ENCODE data around the gene CREBBP. TPM values are rescaled to one million over a fixed set of nuclear protein-coding genes. Genes with fewer than 3 reads are reported as not detected.

The CREBBP gene
- total and polyA plus RNA-seq, 2 donors (not counting 1 experiment from before 2014, with no cell fraction given) = 6.1 to 22.6 TPM

DNA sequence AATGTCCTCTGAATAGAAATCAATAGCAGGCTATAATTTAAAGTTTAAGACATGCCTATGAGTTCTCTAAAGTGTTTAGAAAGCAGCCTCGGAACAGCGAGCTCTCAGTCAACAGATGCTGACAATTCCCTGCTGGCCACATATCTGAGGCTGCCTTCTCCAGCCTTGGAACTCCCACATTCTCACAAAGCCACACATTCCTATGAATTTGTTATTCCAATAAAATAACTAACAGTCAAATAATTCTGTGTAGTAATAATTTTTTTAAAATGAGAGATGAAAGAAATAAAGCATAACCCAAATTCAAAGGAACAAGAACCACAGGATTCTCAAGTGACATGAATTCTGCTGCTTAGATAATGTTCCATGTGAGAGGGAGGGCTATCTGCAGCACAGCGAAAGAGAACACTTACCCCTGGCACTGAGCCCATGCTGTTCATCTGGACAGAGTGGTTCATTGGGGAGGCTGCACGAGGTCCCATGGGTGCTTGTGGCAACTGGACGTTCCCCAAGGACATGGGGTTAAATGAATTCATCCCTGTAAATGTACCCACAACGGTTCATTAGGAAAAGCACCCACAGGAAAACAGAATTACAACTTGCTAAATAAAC, 106.3 kb downstream of the CREBBP start:
- Histone ChIP-seq H3K9ac (ENCODE audit: insufficient read depth, low read length) (no peak overlapping the region), H3K4me1 (ENCODE audit: control insufficient read depth, extremely low read depth, insufficient read depth, low read length) (peaks cover 13% of the 10 kb centered on the region), H3K9me3 (ENCODE audit: control insufficient read depth, insufficient read depth, low read depth, low read length) (no peaks in the 10 kb centered on the region), H3K79me2 (ENCODE audit: control insufficient read depth, insufficient read depth, low read length) (peaks cover 2% of the 10 kb centered on the region), H3K27me3 (ENCODE audit: control insufficient read depth, insufficient read depth, low read length) (no peaks in the 10 kb centered on the region), H4K20me1 (ENCODE audit: control insufficient read depth, extremely low read depth, insufficient read depth, low read length) (no peaks in the 10 kb centered on the region), H3K36me3 (ENCODE audit: control insufficient read depth, insufficient read depth, low read length) (peaks cover 14% of the 10 kb centered on the region), H2AFZ (ENCODE audit: low read length) (no peak overlapping the region), H3K4me2 (ENCODE audit: extremely low read depth, insufficient read depth, low read length) (no peak overlapping the region), H3K4me3 (replicated peaks in 1 of 4; ENCODE audit: control extremely low read depth in 1 of 4, insufficient read depth in 1 of 4, low read depth in 3 of 4, low read length in 4 of 4) (no peak overlapping the region), H3K27ac (ENCODE audit: insufficient read depth, low read length) (no peak overlapping the region)
- TF ChIP-seq EZH2 (IDR thresholded peaks at IDR 0.05; ENCODE audit: low read length, missing control alignments) = no peak
- TF ChIP-seq, protein P1, sequence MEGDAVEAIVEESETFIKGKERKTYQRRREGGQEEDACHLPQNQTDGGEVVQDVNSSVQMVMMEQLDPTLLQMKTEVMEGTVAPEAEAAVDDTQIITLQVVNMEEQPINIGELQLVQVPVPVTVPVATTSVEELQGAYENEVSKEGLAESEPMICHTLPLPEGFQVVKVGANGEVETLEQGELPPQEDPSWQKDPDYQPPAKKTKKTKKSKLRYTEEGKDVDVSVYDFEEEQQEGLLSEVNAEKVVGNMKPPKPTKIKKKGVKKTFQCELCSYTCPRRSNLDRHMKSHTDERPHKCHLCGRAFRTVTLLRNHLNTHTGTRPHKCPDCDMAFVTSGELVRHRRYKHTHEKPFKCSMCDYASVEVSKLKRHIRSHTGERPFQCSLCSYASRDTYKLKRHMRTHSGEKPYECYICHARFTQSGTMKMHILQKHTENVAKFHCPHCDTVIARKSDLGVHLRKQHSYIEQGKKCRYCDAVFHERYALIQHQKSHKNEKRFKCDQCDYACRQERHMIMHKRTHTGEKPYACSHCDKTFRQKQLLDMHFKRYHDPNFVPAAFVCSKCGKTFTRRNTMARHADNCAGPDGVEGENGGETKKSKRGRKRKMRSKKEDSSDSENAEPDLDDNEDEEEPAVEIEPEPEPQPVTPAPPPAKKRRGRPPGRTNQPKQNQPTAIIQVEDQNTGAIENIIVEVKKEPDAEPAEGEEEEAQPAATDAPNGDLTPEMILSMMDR (conservative IDR thresholded peaks at IDR 0.05 in 1 of 2, IDR thresholded peaks at IDR 0.05 in 1 of 2; ENCODE audit: low read depth in 1 of 2, low read length in 2 of 2) = no peak
- DNase-seq (ENCODE audit: low read depth in 2 of 2) = peak; percentile 26 to 46

DNA sequence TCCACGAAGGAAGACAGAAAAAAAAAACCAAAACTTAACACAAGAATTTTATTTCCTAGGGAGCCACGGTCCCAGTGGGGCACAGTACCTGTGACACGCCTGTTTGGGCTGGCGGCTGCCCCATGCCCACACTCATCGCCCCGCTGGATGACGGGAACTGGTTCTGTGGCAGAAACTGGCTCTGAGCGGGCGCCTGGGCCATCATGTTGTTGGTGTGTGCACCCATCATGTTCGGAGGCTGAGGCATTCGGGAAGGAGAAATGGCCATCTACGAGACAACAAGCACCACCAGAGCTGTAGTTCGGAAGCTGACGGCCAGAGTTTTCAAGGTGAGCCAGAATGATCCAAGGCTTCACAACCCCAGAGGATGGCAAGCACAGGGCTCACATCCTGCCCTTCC, 106.8 kb downstream of the CREBBP start:
- H3K4me1 ChIP-seq (ENCODE audit: control insufficient read depth, extremely low read depth, insufficient read depth, low read length) = peaks cover 13% of the 10 kb centered on the region
- no peaks in the 10 kb centered on the region for H3K9me3 ChIP-seq (ENCODE audit: control insufficient read depth, insufficient read depth, low read depth, low read length)
- no peak overlapping the region for H2AFZ ChIP-seq (ENCODE audit: low read length)
- H3K27ac ChIP-seq (ENCODE audit: insufficient read depth, low read length) = no peak overlapping the region
- peaks cover 18% of the 10 kb centered on the region for H3K36me3 ChIP-seq (ENCODE audit: control insufficient read depth, insufficient read depth, low read length)
- H3K79me2 ChIP-seq (ENCODE audit: control insufficient read depth, insufficient read depth, low read length) = peaks cover 2% of the 10 kb centered on the region
- H3K4me3 ChIP-seq (replicated peaks in 1 of 4; ENCODE audit: control extremely low read depth in 1 of 4, insufficient read depth in 1 of 4, low read depth in 3 of 4, low read length in 4 of 4) = no peak overlapping the region
- no peak for DNase-seq (ENCODE audit: low read depth in 2 of 2)
- no peak overlapping the region for H3K4me2 ChIP-seq (ENCODE audit: extremely low read depth, insufficient read depth, low read length)
- H3K27me3 ChIP-seq (ENCODE audit: control insufficient read depth, insufficient read depth, low read length) = no peaks in the 10 kb centered on the region
- no peak overlapping the region for H3K9ac ChIP-seq (ENCODE audit: insufficient read depth, low read length)
- no peaks in the 10 kb centered on the region for H4K20me1 ChIP-seq (ENCODE audit: control insufficient read depth, extremely low read depth, insufficient read depth, low read length)
- TF ChIP-seq, protein P1 (conservative IDR thresholded peaks at IDR 0.05 in 1 of 2, IDR thresholded peaks at IDR 0.05 in 1 of 2; ENCODE audit: low read depth in 1 of 2, low read length in 2 of 2) = no peak

DNA sequence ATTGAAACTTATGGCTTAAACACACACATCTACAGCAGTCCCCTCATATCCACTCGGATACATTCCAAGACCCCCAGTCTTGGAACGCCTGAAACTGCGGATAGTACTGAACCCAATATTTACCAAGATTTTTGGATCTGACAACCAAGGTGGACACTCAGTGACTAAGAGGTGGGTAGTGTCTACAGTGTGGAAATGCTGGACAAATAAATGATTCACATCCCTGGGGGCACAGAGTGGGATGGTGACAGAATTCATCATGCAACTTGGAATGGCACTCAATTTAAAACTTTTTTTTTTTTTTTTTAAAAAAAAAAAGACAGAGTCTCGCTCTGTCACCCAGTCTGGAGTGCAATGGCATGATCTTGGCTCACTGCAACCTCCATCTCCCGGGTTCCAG, 109.0 kb downstream of the CREBBP start:
- H3K4me1 ChIP-seq (ENCODE audit: control insufficient read depth, extremely low read depth, insufficient read depth, low read length) = peaks cover 13% of the 10 kb centered on the region
- no peaks in the 10 kb centered on the region for H3K27me3 ChIP-seq (ENCODE audit: control insufficient read depth, insufficient read depth, low read length)
- H3K4me2 ChIP-seq (ENCODE audit: extremely low read depth, insufficient read depth, low read length) = no peak overlapping the region
- DNase-seq (ENCODE audit: low read depth in 2 of 2) = no peak
- H3K36me3 ChIP-seq (ENCODE audit: control insufficient read depth, insufficient read depth, low read length) = peaks cover 18% of the 10 kb centered on the region
- H3K9me3 ChIP-seq (ENCODE audit: control insufficient read depth, insufficient read depth, low read depth, low read length) = no peaks in the 10 kb centered on the region
- H4K20me1 ChIP-seq (ENCODE audit: control insufficient read depth, extremely low read depth, insufficient read depth, low read length) = no peaks in the 10 kb centered on the region
- no peak overlapping the region for H3K27ac ChIP-seq (ENCODE audit: insufficient read depth, low read length)
- H3K4me3 ChIP-seq (replicated peaks in 1 of 4; ENCODE audit: control extremely low read depth in 1 of 4, insufficient read depth in 1 of 4, low read depth in 3 of 4, low read length in 4 of 4) = no peak overlapping the region
- H2AFZ ChIP-seq (ENCODE audit: low read length) = no peak overlapping the region
- H3K79me2 ChIP-seq (ENCODE audit: control insufficient read depth, insufficient read depth, low read length) = peaks cover 2% of the 10 kb centered on the region
- TF ChIP-seq, protein P1 (conservative IDR thresholded peaks at IDR 0.05 in 1 of 2, IDR thresholded peaks at IDR 0.05 in 1 of 2; ENCODE audit: low read depth in 1 of 2, low read length in 2 of 2) = no peak
- TF ChIP-seq EZH2 (IDR thresholded peaks at IDR 0.05; ENCODE audit: low read length, missing control alignments) = no peak
- no peak overlapping the region for H3K9ac ChIP-seq (ENCODE audit: insufficient read depth, low read length)
